HepG2 (cell line): ENCODE data around the gene LSM12. TPM values are rescaled to one million over a fixed set of nuclear protein-coding genes. Genes with fewer than 3 reads are reported as not detected.

ENCODE experiments used
- ELF3 ChIP-seq: IDR thresholded peaks from 2 replicates; pipeline ENCODE4 v1.6.1; 2016; ENCODE audit warnings: missing genetic modification reagents, missing compliant biosample characterization
- MED8 ChIP-seq: sonication (generic); formaldehyde crosslinking; IDR thresholded peaks from 2 replicates; pipeline ENCODE4 v1.8.1; 2023; ENCODE audit warnings: mild to moderate bottlenecking, missing genetic modification reagents; ENCODE audit not compliant: insufficient replicate concordance
- SALL1 ChIP-seq: sonication (generic); formaldehyde crosslinking; IDR thresholded peaks from 2 replicates; pipeline ENCODE4 v1.8.0; 2022; ENCODE audit warnings: mild to moderate bottlenecking, missing genetic modification reagents
- ZNF160 ChIP-seq: sonication (generic); formaldehyde crosslinking; IDR thresholded peaks from 2 replicates; pipeline ENCODE4 v1.8.0; 2022; ENCODE audit warnings: mild to moderate bottlenecking, inconsistent platforms, missing genetic modification reagents
- ZNF329 ChIP-seq: sonication (generic); formaldehyde crosslinking; IDR thresholded peaks from 2 replicates; pipeline ENCODE4 v1.9.0; 2021; ENCODE audit warnings: low read depth, mild to moderate bottlenecking, missing genetic modification reagents
- polyA plus RNA-seq, 8 experiments: library from polyadenylated mRNA; depleted of rRNA in 3 of 8; stranded (reverse) in 7 of 8; unstranded in 1 of 8; fragments of >200 nt; fragmentation: Illumina TruSeq in 4 of 8; extraction: Trizol in 4 of 8; gene quantifications; 2 replicates each; pipeline versions ENCODE4 v1.2.1 to v1.2.3, GENCODE V29; 2011 to 2016; ENCODE audit warnings: low read depth in 4 of 8, missing spikeins in 1 of 8, mixed read lengths in 1 of 8; ENCODE audit not compliant: insufficient read depth in 1 of 8
- total RNA-seq, 5 experiments: library from RNA; depleted of rRNA; stranded (reverse); fragments of >200 nt; fragmentation: Illumina TruSeq; extraction: Trizol; gene quantifications; 2 replicates each; pipeline ENCODE4 v1.2.3, GENCODE V29; 2016; ENCODE audit warnings: low read depth in 1 of 5
- TF ChIP-seq, protein P1 (sequence below): sonication (generic); formaldehyde crosslinking; IDR thresholded peaks from 2 replicates; pipeline ENCODE4; 2020; ENCODE audit warnings: missing genetic modification reagents, mild to moderate bottlenecking, borderline replicate concordance
- TF ChIP-seq, protein P2 (sequence below): sonication (generic); formaldehyde crosslinking; IDR thresholded peaks from 2 replicates; pipeline ENCODE4 v1.4.0; 2020; ENCODE audit warnings: mild to moderate bottlenecking, missing genetic modification reagents, borderline replicate concordance
- TF ChIP-seq, protein P3 (sequence below): IDR thresholded peaks from 2 replicates; pipeline ENCODE4 v1.6.1; 2012; ENCODE audit warnings: inconsistent platforms
- TF ChIP-seq, protein P4 (sequence below): sonication (generic); formaldehyde crosslinking; IDR thresholded peaks from 2 replicates; pipeline ENCODE4 v1.5.1; 2020; ENCODE audit warnings: mild to moderate bottlenecking, missing genetic modification reagents, moderate library complexity
- TF ChIP-seq, protein P5 (sequence below): sonication (generic); formaldehyde crosslinking; IDR thresholded peaks from 2 replicates; pipeline ENCODE4 v1.4.0; 2020; ENCODE audit warnings: missing genetic modification reagents

Gene LSM12
- total and polyA plus RNA-seq, 2 of the 13 experiments (the other 11 are each of a cell fraction or from before 2014, with no cell fraction given) = 52.8 to 55.7 TPM

DNA sequence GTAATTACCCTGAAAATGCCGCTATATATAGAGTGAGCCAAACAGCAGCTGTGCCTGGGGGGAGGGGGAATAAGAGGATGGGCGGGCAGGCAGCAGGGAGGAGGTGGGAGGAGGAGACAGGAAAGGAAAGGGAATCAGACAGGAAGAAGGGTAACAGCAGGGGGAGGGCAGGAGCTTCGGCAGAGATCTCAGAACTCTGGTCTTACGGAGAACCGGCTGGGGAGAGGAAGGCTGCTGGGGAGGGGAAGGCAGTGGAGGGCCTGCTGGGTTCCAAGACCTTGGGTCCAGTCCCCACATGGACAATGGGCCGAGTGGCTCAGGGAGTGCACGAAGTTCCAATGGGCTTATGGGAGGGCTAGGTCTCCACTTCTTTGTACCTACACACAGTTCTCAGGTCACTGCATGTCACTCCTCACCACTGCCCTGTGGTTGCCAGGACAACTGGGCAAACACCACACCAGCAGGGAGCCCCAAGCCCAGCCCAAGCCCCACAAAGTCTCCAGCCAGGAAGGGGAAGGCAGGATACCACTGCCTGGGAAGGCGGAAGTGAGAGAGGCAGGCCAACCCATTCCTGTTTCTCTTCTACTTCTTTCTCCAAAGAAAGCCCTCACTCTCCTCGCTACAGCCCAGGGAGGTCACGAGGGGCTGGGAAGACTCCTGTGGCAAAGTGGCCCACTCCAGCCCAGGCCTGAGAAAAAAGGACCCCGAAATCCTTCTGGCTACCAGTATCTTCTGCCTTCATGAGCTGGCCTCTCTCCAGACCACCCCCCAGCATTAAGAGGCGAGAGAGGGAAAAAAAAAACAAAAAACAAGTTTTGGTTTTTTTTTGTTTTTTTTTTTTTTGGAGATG, 29.4 kb upstream of the LSM12 start (continued):
- TF ChIP-seq, protein P1, sequence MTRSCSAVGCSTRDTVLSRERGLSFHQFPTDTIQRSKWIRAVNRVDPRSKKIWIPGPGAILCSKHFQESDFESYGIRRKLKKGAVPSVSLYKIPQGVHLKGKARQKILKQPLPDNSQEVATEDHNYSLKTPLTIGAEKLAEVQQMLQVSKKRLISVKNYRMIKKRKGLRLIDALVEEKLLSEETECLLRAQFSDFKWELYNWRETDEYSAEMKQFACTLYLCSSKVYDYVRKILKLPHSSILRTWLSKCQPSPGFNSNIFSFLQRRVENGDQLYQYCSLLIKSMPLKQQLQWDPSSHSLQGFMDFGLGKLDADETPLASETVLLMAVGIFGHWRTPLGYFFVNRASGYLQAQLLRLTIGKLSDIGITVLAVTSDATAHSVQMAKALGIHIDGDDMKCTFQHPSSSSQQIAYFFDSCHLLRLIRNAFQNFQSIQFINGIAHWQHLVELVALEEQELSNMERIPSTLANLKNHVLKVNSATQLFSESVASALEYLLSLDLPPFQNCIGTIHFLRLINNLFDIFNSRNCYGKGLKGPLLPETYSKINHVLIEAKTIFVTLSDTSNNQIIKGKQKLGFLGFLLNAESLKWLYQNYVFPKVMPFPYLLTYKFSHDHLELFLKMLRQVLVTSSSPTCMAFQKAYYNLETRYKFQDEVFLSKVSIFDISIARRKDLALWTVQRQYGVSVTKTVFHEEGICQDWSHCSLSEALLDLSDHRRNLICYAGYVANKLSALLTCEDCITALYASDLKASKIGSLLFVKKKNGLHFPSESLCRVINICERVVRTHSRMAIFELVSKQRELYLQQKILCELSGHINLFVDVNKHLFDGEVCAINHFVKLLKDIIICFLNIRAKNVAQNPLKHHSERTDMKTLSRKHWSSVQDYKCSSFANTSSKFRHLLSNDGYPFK = peak; percentile 59
- TF ChIP-seq, protein P2, sequence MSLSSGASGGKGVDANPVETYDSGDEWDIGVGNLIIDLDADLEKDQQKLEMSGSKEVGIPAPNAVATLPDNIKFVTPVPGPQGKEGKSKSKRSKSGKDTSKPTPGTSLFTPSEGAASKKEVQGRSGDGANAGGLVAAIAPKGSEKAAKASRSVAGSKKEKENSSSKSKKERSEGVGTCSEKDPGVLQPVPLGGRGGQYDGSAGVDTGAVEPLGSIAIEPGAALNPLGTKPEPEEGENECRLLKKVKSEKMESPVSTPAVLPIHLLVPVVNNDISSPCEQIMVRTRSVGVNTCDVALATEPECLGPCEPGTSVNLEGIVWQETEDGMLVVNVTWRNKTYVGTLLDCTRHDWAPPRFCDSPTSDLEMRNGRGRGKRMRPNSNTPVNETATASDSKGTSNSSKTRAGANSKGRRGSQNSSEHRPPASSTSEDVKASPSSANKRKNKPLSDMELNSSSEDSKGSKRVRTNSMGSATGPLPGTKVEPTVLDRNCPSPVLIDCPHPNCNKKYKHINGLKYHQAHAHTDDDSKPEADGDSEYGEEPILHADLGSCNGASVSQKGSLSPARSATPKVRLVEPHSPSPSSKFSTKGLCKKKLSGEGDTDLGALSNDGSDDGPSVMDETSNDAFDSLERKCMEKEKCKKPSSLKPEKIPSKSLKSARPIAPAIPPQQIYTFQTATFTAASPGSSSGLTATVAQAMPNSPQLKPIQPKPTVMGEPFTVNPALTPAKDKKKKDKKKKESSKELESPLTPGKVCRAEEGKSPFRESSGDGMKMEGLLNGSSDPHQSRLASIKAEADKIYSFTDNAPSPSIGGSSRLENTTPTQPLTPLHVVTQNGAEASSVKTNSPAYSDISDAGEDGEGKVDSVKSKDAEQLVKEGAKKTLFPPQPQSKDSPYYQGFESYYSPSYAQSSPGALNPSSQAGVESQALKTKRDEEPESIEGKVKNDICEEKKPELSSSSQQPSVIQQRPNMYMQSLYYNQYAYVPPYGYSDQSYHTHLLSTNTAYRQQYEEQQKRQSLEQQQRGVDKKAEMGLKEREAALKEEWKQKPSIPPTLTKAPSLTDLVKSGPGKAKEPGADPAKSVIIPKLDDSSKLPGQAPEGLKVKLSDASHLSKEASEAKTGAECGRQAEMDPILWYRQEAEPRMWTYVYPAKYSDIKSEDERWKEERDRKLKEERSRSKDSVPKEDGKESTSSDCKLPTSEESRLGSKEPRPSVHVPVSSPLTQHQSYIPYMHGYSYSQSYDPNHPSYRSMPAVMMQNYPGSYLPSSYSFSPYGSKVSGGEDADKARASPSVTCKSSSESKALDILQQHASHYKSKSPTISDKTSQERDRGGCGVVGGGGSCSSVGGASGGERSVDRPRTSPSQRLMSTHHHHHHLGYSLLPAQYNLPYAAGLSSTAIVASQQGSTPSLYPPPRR (CRISPR knock-in tag) = peak; percentile 64
- no peak for TF ChIP-seq ZNF329 (CRISPR knock-in tag)
- no peak for TF ChIP-seq MED8 (CRISPR knock-in tag)
- TF ChIP-seq, protein P3, sequence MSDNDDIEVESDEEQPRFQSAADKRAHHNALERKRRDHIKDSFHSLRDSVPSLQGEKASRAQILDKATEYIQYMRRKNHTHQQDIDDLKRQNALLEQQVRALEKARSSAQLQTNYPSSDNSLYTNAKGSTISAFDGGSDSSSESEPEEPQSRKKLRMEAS = peak; percentile 74
- TF ChIP-seq ZNF160 (CRISPR knock-in tag) = 0 out of 2 replicates have a peak, but pooled peaks have one; percentile 18
- TF ChIP-seq, protein P4, sequence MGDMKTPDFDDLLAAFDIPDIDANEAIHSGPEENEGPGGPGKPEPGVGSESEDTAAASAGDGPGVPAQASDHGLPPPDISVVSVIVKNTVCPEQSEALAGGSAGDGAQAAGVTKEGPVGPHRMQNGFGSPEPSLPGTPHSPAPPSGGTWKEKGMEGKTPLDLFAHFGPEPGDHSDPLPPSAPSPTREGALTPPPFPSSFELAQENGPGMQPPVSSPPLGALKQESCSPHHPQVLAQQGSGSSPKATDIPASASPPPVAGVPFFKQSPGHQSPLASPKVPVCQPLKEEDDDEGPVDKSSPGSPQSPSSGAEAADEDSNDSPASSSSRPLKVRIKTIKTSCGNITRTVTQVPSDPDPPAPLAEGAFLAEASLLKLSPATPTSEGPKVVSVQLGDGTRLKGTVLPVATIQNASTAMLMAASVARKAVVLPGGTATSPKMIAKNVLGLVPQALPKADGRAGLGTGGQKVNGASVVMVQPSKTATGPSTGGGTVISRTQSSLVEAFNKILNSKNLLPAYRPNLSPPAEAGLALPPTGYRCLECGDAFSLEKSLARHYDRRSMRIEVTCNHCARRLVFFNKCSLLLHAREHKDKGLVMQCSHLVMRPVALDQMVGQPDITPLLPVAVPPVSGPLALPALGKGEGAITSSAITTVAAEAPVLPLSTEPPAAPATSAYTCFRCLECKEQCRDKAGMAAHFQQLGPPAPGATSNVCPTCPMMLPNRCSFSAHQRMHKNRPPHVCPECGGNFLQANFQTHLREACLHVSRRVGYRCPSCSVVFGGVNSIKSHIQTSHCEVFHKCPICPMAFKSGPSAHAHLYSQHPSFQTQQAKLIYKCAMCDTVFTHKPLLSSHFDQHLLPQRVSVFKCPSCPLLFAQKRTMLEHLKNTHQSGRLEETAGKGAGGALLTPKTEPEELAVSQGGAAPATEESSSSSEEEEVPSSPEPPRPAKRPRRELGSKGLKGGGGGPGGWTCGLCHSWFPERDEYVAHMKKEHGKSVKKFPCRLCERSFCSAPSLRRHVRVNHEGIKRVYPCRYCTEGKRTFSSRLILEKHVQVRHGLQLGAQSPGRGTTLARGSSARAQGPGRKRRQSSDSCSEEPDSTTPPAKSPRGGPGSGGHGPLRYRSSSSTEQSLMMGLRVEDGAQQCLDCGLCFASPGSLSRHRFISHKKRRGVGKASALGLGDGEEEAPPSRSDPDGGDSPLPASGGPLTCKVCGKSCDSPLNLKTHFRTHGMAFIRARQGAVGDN (CRISPR knock-in tag) = peak; percentile 96
- peak; percentile 93 for TF ChIP-seq ELF3 (CRISPR knock-in tag)
- peak; percentile 63; the same call in 1 of the 2 replicates for TF ChIP-seq SALL1 (CRISPR knock-in tag)
- TF ChIP-seq, protein P5, sequence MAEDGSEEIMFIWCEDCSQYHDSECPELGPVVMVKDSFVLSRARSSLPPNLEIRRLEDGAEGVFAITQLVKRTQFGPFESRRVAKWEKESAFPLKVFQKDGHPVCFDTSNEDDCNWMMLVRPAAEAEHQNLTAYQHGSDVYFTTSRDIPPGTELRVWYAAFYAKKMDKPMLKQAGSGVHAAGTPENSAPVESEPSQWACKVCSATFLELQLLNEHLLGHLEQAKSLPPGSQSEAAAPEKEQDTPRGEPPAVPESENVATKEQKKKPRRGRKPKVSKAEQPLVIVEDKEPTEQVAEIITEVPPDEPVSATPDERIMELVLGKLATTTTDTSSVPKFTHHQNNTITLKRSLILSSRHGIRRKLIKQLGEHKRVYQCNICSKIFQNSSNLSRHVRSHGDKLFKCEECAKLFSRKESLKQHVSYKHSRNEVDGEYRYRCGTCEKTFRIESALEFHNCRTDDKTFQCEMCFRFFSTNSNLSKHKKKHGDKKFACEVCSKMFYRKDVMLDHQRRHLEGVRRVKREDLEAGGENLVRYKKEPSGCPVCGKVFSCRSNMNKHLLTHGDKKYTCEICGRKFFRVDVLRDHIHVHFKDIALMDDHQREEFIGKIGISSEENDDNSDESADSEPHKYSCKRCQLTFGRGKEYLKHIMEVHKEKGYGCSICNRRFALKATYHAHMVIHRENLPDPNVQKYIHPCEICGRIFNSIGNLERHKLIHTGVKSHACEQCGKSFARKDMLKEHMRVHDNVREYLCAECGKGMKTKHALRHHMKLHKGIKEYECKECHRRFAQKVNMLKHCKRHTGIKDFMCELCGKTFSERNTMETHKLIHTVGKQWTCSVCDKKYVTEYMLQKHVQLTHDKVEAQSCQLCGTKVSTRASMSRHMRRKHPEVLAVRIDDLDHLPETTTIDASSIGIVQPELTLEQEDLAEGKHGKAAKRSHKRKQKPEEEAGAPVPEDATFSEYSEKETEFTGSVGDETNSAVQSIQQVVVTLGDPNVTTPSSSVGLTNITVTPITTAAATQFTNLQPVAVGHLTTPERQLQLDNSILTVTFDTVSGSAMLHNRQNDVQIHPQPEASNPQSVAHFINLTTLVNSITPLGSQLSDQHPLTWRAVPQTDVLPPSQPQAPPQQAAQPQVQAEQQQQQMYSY (CRISPR knock-in tag) = peak; percentile 80
